Measurements from ENCODE around the gene BECN2. TPM values are rescaled to one million over a fixed set of nuclear protein-coding genes. Genes with fewer than 3 reads are reported as not detected.

BECN2 gene, protein sequence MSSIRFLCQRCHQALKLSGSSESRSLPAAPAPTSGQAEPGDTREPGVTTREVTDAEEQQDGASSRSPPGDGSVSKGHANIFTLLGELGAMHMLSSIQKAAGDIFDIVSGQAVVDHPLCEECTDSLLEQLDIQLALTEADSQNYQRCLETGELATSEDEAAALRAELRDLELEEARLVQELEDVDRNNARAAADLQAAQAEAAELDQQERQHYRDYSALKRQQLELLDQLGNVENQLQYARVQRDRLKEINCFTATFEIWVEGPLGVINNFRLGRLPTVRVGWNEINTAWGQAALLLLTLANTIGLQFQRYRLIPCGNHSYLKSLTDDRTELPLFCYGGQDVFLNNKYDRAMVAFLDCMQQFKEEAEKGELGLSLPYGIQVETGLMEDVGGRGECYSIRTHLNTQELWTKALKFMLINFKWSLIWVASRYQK
- polyA plus RNA-seq (2012; rRNA removed), result not detected in 2 replicates
- polyA plus RNA-seq (2012; cell fraction: cytosol; rRNA removed), result not detected in 2 replicates
- not detected in 2 replicates for polyA plus RNA-seq (2012; cell fraction: nucleus; rRNA removed)

DNA sequence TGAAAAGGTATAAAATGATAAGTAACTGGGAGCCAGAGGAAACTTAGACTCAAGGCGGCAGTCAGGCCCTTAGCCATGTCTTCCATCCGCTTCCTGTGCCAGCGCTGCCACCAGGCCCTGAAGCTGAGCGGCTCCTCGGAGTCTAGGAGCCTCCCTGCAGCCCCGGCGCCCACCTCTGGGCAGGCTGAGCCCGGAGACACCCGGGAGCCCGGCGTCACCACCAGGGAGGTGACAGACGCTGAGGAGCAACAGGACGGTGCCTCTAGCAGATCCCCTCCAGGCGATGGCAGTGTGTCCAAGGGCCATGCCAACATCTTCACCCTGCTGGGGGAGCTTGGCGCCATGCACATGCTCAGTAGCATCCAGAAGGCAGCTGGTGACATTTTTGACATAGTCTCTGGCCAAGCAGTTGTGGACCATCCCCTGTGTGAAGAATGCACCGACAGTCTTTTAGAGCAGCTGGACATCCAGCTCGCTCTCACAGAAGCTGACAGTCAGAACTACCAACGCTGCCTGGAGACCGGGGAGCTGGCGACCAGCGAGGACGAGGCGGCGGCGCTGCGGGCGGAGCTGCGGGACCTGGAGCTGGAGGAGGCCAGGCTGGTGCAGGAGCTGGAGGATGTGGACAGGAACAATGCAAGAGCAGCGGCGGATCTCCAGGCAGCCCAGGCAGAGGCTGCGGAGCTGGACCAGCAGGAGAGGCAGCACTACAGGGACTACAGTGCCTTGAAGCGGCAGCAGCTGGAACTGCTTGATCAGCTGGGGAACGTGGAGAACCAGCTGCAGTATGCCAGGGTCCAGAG is at the start of gene BECN2:
Gene BECN2 (plus strand): TSS at position 76 of the 803 bp plus-strand sequence. CDS start 0 bp downstream, at position 76.
- Histone ChIP-seq H3K27me3 (ENCODE audit: insufficient read depth) (no peaks in the 10 kb centered on the region), H3F3A (replicated peaks; ENCODE audit: insufficient read depth) (no peaks in the 10 kb centered on the region), H3K9me3 (no peaks in the 10 kb centered on the region), H3K4me1 (ENCODE audit: control insufficient read depth in 1 of 2, insufficient read depth in 2 of 2, low read depth in 1 of 2, low read length in 1 of 2) (no peaks in the 10 kb centered on the region), H3K79me2 (ENCODE audit: insufficient read depth) (no peaks in the 10 kb centered on the region), H3K9me2 (no peaks in the 10 kb centered on the region), H2AFZ (ENCODE audit: low read depth) (no peak within 1 kb of the TSS), H3K27ac (ENCODE audit: low read depth in 2 of 2, low read length in 1 of 2) (no peak within 1 kb of the TSS), H3K9ac (no peak within 1 kb of the TSS), H4K20me1 (ENCODE audit: insufficient read depth) (no peaks in the 10 kb centered on the region), H3K4me3 (ENCODE audit: low read depth in 2 of 2, low read length in 1 of 2) (no peak within 1 kb of the TSS), H3K4me2 (no peak within 1 kb of the TSS), H3K36me3 (replicated peaks in 1 of 2; ENCODE audit: control insufficient read depth in 1 of 2, insufficient read depth in 2 of 2, low read length in 1 of 2) (no peaks in the 10 kb centered on the region)
- CTCF ChIA-PET, result interaction anchor here (0.6 to 2.6 kb wide), 2 partner anchors 28 to 32 kb away, joined by 3 to 8 read pairs; no protein-coding TSS in a partner anchor
- TF ChIP-seq GATA2 (CRISPR knock-in tag; IDR thresholded peaks at IDR 0.05), result no peak
- TF ChIP-seq, protein P1, sequence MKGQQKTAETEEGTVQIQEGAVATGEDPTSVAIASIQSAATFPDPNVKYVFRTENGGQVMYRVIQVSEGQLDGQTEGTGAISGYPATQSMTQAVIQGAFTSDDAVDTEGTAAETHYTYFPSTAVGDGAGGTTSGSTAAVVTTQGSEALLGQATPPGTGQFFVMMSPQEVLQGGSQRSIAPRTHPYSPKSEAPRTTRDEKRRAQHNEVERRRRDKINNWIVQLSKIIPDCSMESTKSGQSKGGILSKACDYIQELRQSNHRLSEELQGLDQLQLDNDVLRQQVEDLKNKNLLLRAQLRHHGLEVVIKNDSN (IDR thresholded peaks at IDR 0.05; ENCODE audit: borderline replicate concordance, low read depth), result no peak
- no peak for TF ChIP-seq FOXJ3 (CRISPR knock-in tag; IDR thresholded peaks at IDR 0.05)
- no peak for TF ChIP-seq CHD2 (IDR thresholded peaks at IDR 0.05; ENCODE audit: low read length, partially characterized antibody)
- no peak for TF ChIP-seq YY1 (IDR thresholded peaks at IDR 0.05; ENCODE audit: low read depth)
- TF ChIP-seq TCF12 (IDR thresholded peaks at IDR 0.05), result no peak
- no peak for TF ChIP-seq SMC3 (IDR thresholded peaks at IDR 0.05; ENCODE audit: low read depth, low read length)
- DNase-seq, result no peak
- POLR2A ChIA-PET, result no interaction called here
- WGBS (ENCODE audit: low lambda C conversion rate), result 86% methylated on average over 28 of the region's 33 CpGs

DNA sequence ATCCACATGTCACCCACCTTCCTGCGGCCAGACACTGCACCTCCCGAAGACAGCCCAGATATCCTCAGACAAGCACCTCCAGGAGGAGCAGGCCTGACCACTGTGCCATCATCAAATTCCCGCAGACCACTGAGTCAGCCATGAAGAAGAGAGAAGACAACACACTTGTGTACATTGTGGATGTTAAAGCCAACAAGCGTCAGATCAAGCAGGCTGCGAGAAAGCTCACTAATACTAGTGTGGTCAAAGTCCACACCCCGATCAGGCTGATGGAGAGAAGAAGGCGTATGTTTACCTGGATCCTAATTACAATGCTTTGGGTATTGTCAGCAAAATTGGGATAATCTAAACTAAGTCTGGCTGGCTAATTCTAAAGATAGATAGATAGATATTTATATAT is 41.4 kb upstream of the BECN2 start:
- ChIA-PET CTCF (no interaction called here), POLR2A (no interaction called here)
- H3K27ac ChIP-seq (ENCODE audit: low read depth in 2 of 2, low read length in 1 of 2), result no peak overlapping the region
- no peak overlapping the region for H2AFZ ChIP-seq (ENCODE audit: low read depth)
- no peaks in the 10 kb centered on the region for H3K36me3 ChIP-seq (replicated peaks in 1 of 2; ENCODE audit: control insufficient read depth in 1 of 2, insufficient read depth in 2 of 2, low read length in 1 of 2)
- no peak overlapping the region for H3K4me3 ChIP-seq (ENCODE audit: low read depth in 2 of 2, low read length in 1 of 2)
- H3K9me2 ChIP-seq, result no peaks in the 10 kb centered on the region
- H4K20me1 ChIP-seq (ENCODE audit: insufficient read depth), result no peaks in the 10 kb centered on the region
- H3K4me1 ChIP-seq (ENCODE audit: control insufficient read depth in 1 of 2, insufficient read depth in 2 of 2, low read depth in 1 of 2, low read length in 1 of 2), result no peaks in the 10 kb centered on the region
- H3F3A ChIP-seq (replicated peaks; ENCODE audit: insufficient read depth), result no peaks in the 10 kb centered on the region
- no peak overlapping the region for H3K9ac ChIP-seq
- H3K4me2 ChIP-seq, result no peak overlapping the region
- H3K27me3 ChIP-seq (ENCODE audit: insufficient read depth), result no peaks in the 10 kb centered on the region
- no peak for DNase-seq
- H3K9me3 ChIP-seq, result no peaks in the 10 kb centered on the region
- 84% methylated on average over 4 of the region's 7 CpGs for WGBS (ENCODE audit: low lambda C conversion rate)
- no peaks in the 10 kb centered on the region for H3K79me2 ChIP-seq (ENCODE audit: insufficient read depth)
- TF ChIP-seq TAF1 (IDR thresholded peaks at IDR 0.05; ENCODE audit: borderline replicate concordance, low read depth, low read length), result no peak
- TF ChIP-seq, protein P2, sequence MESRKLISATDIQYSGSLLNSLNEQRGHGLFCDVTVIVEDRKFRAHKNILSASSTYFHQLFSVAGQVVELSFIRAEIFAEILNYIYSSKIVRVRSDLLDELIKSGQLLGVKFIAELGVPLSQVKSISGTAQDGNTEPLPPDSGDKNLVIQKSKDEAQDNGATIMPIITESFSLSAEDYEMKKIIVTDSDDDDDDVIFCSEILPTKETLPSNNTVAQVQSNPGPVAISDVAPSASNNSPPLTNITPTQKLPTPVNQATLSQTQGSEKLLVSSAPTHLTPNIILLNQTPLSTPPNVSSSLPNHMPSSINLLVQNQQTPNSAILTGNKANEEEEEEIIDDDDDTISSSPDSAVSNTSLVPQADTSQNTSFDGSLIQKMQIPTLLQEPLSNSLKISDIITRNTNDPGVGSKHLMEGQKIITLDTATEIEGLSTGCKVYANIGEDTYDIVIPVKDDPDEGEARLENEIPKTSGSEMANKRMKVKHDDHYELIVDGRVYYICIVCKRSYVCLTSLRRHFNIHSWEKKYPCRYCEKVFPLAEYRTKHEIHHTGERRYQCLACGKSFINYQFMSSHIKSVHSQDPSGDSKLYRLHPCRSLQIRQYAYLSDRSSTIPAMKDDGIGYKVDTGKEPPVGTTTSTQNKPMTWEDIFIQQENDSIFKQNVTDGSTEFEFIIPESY (IDR thresholded peaks at IDR 0.05; ENCODE audit: borderline replicate concordance, low read depth), result no peak
- TF ChIP-seq RAD21 (IDR thresholded peaks at IDR 0.05; ENCODE audit: low read length), result no peak
- TF ChIP-seq, protein P1 (IDR thresholded peaks at IDR 0.05; ENCODE audit: borderline replicate concordance, low read depth), result no peak
- no peak for TF ChIP-seq RFX5 (IDR thresholded peaks at IDR 0.05; ENCODE audit: low read length)
- TF ChIP-seq, protein P3, sequence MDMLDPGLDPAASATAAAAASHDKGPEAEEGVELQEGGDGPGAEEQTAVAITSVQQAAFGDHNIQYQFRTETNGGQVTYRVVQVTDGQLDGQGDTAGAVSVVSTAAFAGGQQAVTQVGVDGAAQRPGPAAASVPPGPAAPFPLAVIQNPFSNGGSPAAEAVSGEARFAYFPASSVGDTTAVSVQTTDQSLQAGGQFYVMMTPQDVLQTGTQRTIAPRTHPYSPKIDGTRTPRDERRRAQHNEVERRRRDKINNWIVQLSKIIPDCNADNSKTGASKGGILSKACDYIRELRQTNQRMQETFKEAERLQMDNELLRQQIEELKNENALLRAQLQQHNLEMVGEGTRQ (IDR thresholded peaks at IDR 0.05; ENCODE audit: borderline replicate concordance, low read depth, low read length), result no peak
- TF ChIP-seq, protein P4, sequence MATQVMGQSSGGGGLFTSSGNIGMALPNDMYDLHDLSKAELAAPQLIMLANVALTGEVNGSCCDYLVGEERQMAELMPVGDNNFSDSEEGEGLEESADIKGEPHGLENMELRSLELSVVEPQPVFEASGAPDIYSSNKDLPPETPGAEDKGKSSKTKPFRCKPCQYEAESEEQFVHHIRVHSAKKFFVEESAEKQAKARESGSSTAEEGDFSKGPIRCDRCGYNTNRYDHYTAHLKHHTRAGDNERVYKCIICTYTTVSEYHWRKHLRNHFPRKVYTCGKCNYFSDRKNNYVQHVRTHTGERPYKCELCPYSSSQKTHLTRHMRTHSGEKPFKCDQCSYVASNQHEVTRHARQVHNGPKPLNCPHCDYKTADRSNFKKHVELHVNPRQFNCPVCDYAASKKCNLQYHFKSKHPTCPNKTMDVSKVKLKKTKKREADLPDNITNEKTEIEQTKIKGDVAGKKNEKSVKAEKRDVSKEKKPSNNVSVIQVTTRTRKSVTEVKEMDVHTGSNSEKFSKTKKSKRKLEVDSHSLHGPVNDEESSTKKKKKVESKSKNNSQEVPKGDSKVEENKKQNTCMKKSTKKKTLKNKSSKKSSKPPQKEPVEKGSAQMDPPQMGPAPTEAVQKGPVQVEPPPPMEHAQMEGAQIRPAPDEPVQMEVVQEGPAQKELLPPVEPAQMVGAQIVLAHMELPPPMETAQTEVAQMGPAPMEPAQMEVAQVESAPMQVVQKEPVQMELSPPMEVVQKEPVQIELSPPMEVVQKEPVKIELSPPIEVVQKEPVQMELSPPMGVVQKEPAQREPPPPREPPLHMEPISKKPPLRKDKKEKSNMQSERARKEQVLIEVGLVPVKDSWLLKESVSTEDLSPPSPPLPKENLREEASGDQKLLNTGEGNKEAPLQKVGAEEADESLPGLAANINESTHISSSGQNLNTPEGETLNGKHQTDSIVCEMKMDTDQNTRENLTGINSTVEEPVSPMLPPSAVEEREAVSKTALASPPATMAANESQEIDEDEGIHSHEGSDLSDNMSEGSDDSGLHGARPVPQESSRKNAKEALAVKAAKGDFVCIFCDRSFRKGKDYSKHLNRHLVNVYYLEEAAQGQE (IDR thresholded peaks at IDR 0.05; ENCODE audit: low read depth, low read length), result no peak
- no peak for TF ChIP-seq CHD2 (IDR thresholded peaks at IDR 0.05; ENCODE audit: low read length, partially characterized antibody)
- no peak for TF ChIP-seq JUND (IDR thresholded peaks at IDR 0.05)
